ENCODE data around the gene ATP2B3. TPM values are rescaled to one million over a fixed set of nuclear protein-coding genes. Genes with fewer than 3 reads are reported as not detected.

Gene ATP2B3
- total RNA-seq, 1 experiment from 2014 or later: 0.35 TPM

DNA sequence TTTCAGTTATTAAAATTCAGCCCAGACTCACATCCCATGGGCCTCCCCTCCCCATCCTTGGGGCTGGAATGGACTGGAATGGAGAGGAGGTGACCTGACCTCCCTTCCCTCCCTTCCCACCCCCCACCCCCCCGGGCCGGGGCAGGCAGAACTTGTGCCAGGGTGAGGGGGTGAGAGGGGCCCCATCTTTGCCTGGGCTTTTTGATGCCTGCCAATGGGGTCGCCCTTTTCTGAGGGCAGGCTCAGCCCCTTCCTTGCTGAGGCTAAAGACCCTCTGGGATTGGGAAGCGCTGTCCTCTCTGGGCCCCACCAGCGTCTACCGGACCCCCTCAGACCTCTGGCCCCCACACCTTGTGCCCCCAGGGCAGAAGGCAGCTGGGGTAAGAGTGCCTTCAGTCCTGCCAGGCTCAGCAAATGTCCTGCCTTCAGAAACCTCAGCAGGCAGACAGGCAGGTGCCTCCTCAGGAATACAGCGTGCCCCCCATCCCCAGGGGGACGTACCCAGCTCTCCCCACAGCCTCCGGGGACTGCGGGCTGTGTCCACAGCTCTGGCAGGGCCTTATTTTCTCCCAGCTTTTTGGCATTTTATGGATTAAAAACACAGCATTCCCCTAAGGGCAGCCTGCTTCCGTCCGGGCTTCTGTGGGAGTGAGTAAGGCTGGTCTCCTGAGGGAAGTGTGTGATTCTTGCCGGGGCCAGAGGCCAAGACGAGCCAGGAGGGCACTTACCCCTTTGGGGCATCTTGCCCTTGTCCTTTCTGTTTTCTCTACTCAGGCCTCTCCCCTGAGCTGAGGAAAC, 94.1 kb downstream of the ATP2B3 start:
- Histone ChIP-seq H2BK12ac (ENCODE audit: insufficient read length, low read depth, low read length) (no peak overlapping the region), H2AK5ac (ENCODE audit: insufficient read length, low read length) (no peak overlapping the region), H3K27me3 (ENCODE audit: insufficient read depth, low read length) (no peaks in the 10 kb centered on the region; the same call in 1 of the 2 replicates), H2BK120ac (ENCODE audit: low read depth, low read length, poor library complexity, severe bottlenecking) (no peak overlapping the region), H3K9ac (ENCODE audit: extremely low read depth, insufficient read length, low read length) (no peak overlapping the region), H3K23me2 (ENCODE audit: insufficient read length, low read depth, low read length, poor library complexity, severe bottlenecking) (peaks cover 5% of the 10 kb centered on the region), H2AFZ (ENCODE audit: low read length) (no peak overlapping the region), H4K8ac (replicated peaks; ENCODE audit: insufficient read length, low read depth, low read length) (no peak overlapping the region), H3K4me1 (ENCODE audit: insufficient read depth, low read length) (no peaks in the 10 kb centered on the region), H3K4me2 (ENCODE audit: insufficient read depth, insufficient read length, low read length) (no peak overlapping the region), H3K79me1 (ENCODE audit: insufficient read depth, low read depth, low read length, poor library complexity, severe bottlenecking) (no peaks in the 10 kb centered on the region), H2BK20ac (ENCODE audit: low read depth, low read length, poor library complexity, severe bottlenecking) (no peak overlapping the region), H3K27ac (ENCODE audit: insufficient read length, low read depth, low read length) (no peak overlapping the region), H4K91ac (ENCODE audit: insufficient read length, low read depth, low read length) (no peak overlapping the region), H3K9me3 (ENCODE audit: control insufficient read depth, low read depth, low read length) (peaks cover 27% of the 10 kb centered on the region), H3T11ph (ENCODE audit: low read length) (no peak overlapping the region), H3K56ac (ENCODE audit: insufficient read length, low read depth, low read length) (no peak overlapping the region), H3K14ac (ENCODE audit: insufficient read depth, low read length) (no peak overlapping the region), H3K23ac (ENCODE audit: insufficient read length, low read depth, low read length) (no peak overlapping the region), H2BK15ac (ENCODE audit: low read depth, low read length) (no peak overlapping the region), H3K4ac (ENCODE audit: low read depth, low read length) (no peak overlapping the region), H3K79me2 (ENCODE audit: insufficient read depth, low read length) (no peaks in the 10 kb centered on the region), H4K5ac (ENCODE audit: insufficient read length, low read depth, low read length) (no peak overlapping the region), H2BK5ac (ENCODE audit: insufficient read length, low read length) (no peak overlapping the region), H3K18ac (ENCODE audit: insufficient read length, low read depth, low read length) (no peak overlapping the region), H4K20me1 (ENCODE audit: control insufficient read depth, insufficient read depth, insufficient read length) (no peaks in the 10 kb centered on the region)
- Mint-ChIP-seq H3K4me3 (no peak overlapping the region), H3K27me3 (ENCODE audit: low read depth) (peaks cover 90% of the 10 kb centered on the region), H3K27ac (no peak overlapping the region), H3K9me3 (peaks cover 67 to 77% of the 10 kb centered on the region in 2 experiments), H3K4me1 (0 out of 4 replicates have a peak, but pooled peaks cover 0 to 3% of the 10 kb centered on the region in 2 experiments), H3K36me3 (ENCODE audit: insufficient read depth in 1 of 3, low read depth in 3 of 3) (peaks cover 0 to 3% (median 0%) of the 10 kb centered on the region in 3 experiments; a peak in 3 of 7 replicates)
- DNase-seq: no peak
- TF ChIP-seq, protein P1, sequence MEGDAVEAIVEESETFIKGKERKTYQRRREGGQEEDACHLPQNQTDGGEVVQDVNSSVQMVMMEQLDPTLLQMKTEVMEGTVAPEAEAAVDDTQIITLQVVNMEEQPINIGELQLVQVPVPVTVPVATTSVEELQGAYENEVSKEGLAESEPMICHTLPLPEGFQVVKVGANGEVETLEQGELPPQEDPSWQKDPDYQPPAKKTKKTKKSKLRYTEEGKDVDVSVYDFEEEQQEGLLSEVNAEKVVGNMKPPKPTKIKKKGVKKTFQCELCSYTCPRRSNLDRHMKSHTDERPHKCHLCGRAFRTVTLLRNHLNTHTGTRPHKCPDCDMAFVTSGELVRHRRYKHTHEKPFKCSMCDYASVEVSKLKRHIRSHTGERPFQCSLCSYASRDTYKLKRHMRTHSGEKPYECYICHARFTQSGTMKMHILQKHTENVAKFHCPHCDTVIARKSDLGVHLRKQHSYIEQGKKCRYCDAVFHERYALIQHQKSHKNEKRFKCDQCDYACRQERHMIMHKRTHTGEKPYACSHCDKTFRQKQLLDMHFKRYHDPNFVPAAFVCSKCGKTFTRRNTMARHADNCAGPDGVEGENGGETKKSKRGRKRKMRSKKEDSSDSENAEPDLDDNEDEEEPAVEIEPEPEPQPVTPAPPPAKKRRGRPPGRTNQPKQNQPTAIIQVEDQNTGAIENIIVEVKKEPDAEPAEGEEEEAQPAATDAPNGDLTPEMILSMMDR (conservative IDR thresholded peaks at IDR 0.05): no peak
- no CpG with 5 or more reads among the region's 14 CpGs for WGBS (ENCODE audit: extremely low coverage, insufficient read length, low lambda C conversion rate)

Measured in H9 (cell line).